ENCODE data around the gene KRTAP4-1. TPM values are rescaled to one million over a fixed set of nuclear protein-coding genes. Genes with fewer than 3 reads are reported as not detected.

KRTAP4-1 gene
- total and polyA plus RNA-seq, 7 donors, result 1.4 TPM; not detected in 6

DNA sequence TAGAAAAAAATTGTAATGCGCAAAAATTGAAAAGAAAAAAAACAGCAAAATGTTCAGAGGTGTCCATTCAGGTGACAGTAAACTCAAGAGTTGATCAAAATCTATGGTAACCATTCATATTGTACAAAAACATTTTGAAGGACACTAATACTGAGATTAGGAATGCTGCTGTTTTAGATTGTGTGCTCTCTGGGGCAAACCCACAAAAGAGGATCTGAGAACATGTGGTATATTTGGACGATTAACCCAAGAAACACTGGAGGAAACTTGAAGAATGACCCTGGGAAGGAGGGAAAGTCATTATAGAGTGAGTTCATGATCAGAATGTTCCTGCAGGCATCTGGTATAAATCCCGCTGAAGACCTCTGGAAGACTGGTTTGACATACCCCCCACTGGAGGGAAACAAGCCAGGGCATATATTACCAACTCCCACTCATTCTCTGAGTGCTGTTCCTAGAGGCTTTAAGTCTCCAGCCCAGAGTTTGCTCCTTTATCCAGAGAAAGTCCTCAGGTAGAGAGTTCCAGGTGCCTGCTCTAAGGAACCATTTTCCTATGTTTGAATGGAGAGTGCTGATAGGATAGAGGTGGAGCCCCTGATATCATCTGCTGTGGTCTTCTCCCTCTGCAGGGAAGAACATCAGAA lies 7.8 kb downstream of the KRTAP4-1 start:
- Histone ChIP-seq H3K36me3 (no peaks in the 10 kb centered on the region), H3K4me1 (no peaks in the 10 kb centered on the region), H3K4me3 (no peak overlapping the region), H3K27me3 (no peaks in the 10 kb centered on the region), H3K9me3 (no peaks in the 10 kb centered on the region), H3K27ac (no peak overlapping the region)
- TF ChIP-seq, protein P1, sequence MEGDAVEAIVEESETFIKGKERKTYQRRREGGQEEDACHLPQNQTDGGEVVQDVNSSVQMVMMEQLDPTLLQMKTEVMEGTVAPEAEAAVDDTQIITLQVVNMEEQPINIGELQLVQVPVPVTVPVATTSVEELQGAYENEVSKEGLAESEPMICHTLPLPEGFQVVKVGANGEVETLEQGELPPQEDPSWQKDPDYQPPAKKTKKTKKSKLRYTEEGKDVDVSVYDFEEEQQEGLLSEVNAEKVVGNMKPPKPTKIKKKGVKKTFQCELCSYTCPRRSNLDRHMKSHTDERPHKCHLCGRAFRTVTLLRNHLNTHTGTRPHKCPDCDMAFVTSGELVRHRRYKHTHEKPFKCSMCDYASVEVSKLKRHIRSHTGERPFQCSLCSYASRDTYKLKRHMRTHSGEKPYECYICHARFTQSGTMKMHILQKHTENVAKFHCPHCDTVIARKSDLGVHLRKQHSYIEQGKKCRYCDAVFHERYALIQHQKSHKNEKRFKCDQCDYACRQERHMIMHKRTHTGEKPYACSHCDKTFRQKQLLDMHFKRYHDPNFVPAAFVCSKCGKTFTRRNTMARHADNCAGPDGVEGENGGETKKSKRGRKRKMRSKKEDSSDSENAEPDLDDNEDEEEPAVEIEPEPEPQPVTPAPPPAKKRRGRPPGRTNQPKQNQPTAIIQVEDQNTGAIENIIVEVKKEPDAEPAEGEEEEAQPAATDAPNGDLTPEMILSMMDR (IDR thresholded peaks at IDR 0.05), result no peak
- TF ChIP-seq POLR2AphosphoS5 (IDR thresholded peaks at IDR 0.05), result no peak
- TF ChIP-seq EP300 (IDR thresholded peaks at IDR 0.05), result no peak
- TF ChIP-seq POLR2A (IDR thresholded peaks at IDR 0.05), result no peak
- DNase-seq, result no peak
- WGBS, 2 donors, result 80 to 90% methylated on average over 3 of the region's 3 CpGs
- intact Hi-C loops (cut with DNase I), result no loop called here

DNA sequence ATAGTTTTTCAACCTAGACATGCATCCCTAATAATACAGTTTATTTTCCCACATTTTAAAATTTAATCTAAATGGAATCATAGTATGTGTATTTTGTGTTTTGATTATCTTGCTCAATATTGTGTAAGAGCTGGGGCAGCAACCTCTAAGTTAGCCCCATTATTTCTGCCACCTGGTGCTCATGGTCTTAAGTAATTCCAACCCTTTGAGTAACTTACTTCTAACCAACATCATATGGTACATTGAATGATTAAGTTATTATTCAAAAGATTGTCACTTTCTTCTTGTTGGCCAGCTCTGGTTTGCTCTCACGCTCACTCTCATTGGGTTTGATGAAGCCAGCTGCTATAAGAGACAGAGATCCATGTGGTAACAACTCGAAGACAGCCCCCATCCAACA lies 12.8 kb downstream of the KRTAP4-1 start:
- Histone ChIP-seq H3K27me3 (no peaks in the 10 kb centered on the region), H3K36me3 (no peaks in the 10 kb centered on the region), H3K4me1 (no peaks in the 10 kb centered on the region), H3K4me3 (no peak overlapping the region), H3K9me3 (no peaks in the 10 kb centered on the region), H3K27ac (no peak overlapping the region)
- TF ChIP-seq POLR2A (IDR thresholded peaks at IDR 0.05) (no peak), POLR2AphosphoS5 (IDR thresholded peaks at IDR 0.05) (no peak), EP300 (IDR thresholded peaks at IDR 0.05) (no peak)
- TF ChIP-seq, protein P1 (IDR thresholded peaks at IDR 0.05), result no peak
- DNase-seq, result no peak
- WGBS, 2 donors, result 85 to 87% methylated on average over 2 of the region's 2 CpGs
- intact Hi-C loops (cut with DNase I), result no loop called here

DNA sequence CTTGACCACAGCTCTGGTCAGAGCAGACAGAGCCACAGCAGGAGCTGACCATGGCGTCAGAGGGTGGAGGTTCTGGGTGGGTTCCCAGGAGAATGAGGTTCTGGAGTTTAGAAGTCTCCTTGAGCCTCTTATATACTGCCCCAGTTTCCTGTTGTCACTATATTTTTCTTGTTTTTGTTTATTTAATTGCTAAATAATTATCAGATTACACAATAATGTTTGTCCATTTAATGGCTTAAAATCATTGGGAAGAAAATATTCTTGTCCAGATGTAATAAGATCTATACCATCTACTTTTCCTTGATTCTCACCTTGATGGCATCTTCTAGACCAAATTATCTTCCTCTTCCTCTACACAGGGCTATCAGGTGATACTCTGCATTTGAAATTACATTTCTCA lies 16.6 kb downstream of the KRTAP4-1 start, which contains the start of gene KRTAP4-3:
TSS of gene KRTAP4-3 (minus strand) at position 101 of the 400 bp plus-strand sequence. CDS start at position 52, 49 bp downstream.
- intact Hi-C loops (cut with DNase I), result no loop called here
- 76 to 82% methylated on average over 1 of the region's 1 CpG for WGBS, 2 donors

DNA sequence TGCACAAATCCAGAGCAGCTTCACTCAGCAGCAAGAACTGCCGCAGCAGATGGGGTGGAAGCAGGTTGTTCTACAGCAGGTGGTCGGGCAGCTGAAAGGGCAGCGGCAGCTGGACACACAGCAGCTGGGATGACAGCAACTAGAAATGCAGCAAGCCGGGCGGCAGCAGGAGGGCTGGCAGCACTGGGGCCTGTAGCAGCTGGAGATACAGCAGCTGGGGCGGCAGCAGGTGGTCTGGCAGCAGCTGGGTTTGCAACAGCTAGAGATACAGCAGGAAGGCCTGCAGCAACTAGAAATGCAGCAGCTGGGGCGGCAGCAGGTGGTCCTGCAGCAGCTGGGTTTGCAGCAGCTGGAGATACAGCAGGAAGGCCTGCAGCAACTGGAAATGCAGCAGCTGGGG lies 17.1 kb downstream of the KRTAP4-1 start:
- no peaks in the 10 kb centered on the region for H3K9me3 ChIP-seq
- DNase-seq, result no peak
- H3K4me3 ChIP-seq, result no peak overlapping the region
- H3K36me3 ChIP-seq, result no peaks in the 10 kb centered on the region
- intact Hi-C loops (cut with DNase I), result no loop called here
- WGBS, 2 donors, result 88 to 89% methylated on average over 7 of the region's 7 CpGs
- H3K4me1 ChIP-seq, result no peaks in the 10 kb centered on the region
- TF ChIP-seq POLR2AphosphoS5 (IDR thresholded peaks at IDR 0.05), result no peak
- TF ChIP-seq POLR2A (IDR thresholded peaks at IDR 0.05), result no peak
- TF ChIP-seq EP300 (IDR thresholded peaks at IDR 0.05), result no peak
- TF ChIP-seq, protein P1 (IDR thresholded peaks at IDR 0.05), result no peak
- H3K27ac ChIP-seq, result no peak overlapping the region
- no peaks in the 10 kb centered on the region for H3K27me3 ChIP-seq

More for the DNA sequence above, 16.6 kb downstream of the KRTAP4-1 start, which contains the start of gene KRTAP4-3:
- Histone ChIP-seq H3K9me3 (no peaks in the 10 kb centered on the region), H3K27me3 (no peaks in the 10 kb centered on the region), H3K4me1 (no peaks in the 10 kb centered on the region), H3K27ac (no peak within 1 kb of the TSS), H3K36me3 (no peaks in the 10 kb centered on the region), H3K4me3 (no peak within 1 kb of the TSS)
- TF ChIP-seq POLR2A (IDR thresholded peaks at IDR 0.05) (no peak), EP300 (IDR thresholded peaks at IDR 0.05) (no peak), POLR2AphosphoS5 (IDR thresholded peaks at IDR 0.05) (no peak)
- TF ChIP-seq, protein P1 (IDR thresholded peaks at IDR 0.05), result no peak
- no peak for DNase-seq

Measured in sigmoid colon (tissue), 7 donors.